ENCODE data around the gene ZP4.

The ZP4 gene

DNA sequence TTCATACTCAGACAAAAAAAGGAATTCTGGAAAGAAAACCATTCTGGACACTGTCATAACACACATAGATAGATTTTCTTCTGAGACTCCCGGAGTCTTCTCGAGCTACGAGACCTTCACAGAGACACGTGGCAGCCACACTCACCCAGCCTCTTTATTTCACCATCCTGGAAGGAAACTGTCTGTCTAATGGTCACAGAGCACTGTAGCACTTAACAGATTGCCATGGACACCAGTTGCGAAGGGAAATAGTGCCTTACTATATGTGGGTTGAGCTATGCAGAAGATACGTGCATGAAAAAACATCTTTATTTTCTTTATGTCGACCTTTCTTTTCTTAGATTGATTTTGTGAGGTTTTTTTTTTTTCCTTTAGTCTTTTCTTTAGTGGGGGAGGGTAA is 57.9 kb downstream of the ZP4 start:
- no peak for DNase-seq
- Histone ChIP-seq H3K4me1 (ENCODE audit: low read length) (no peaks in the 10 kb centered on the region), H2AFZ (ENCODE audit: low read length) (no peak overlapping the region), H3K27me3 (replicated peaks; ENCODE audit: insufficient read depth, low read length) (no peaks in the 10 kb centered on the region), H3K4me3 (ENCODE audit: low read length) (no peak overlapping the region), H3F3A (ENCODE audit: insufficient read depth, low read length) (no peaks in the 10 kb centered on the region), H4K20me1 (ENCODE audit: insufficient read depth, low read length) (no peaks in the 10 kb centered on the region), H3K9me2 (replicated peaks; ENCODE audit: insufficient read depth, low read length) (no peaks in the 10 kb centered on the region), H3K27ac (ENCODE audit: low read length) (no peak overlapping the region), H3K79me2 (ENCODE audit: low read length) (no peaks in the 10 kb centered on the region), H3K9me3 (replicated peaks; ENCODE audit: insufficient read depth, low read length) (no peaks in the 10 kb centered on the region), H3K4me2 (ENCODE audit: low read depth, low read length) (no peak overlapping the region), H3K36me3 (replicated peaks; ENCODE audit: insufficient read depth, low read length) (no peaks in the 10 kb centered on the region), H3K9ac (ENCODE audit: low read length) (no peak overlapping the region)
- TF ChIP-seq, protein P1, sequence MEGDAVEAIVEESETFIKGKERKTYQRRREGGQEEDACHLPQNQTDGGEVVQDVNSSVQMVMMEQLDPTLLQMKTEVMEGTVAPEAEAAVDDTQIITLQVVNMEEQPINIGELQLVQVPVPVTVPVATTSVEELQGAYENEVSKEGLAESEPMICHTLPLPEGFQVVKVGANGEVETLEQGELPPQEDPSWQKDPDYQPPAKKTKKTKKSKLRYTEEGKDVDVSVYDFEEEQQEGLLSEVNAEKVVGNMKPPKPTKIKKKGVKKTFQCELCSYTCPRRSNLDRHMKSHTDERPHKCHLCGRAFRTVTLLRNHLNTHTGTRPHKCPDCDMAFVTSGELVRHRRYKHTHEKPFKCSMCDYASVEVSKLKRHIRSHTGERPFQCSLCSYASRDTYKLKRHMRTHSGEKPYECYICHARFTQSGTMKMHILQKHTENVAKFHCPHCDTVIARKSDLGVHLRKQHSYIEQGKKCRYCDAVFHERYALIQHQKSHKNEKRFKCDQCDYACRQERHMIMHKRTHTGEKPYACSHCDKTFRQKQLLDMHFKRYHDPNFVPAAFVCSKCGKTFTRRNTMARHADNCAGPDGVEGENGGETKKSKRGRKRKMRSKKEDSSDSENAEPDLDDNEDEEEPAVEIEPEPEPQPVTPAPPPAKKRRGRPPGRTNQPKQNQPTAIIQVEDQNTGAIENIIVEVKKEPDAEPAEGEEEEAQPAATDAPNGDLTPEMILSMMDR (IDR thresholded peaks at IDR 0.05; ENCODE audit: low read length), result no peak
- TF ChIP-seq EZH2 (optimal IDR thresholded peaks at IDR 0.05; ENCODE audit: low read depth, low read length) (no peak), EZH2phosphoT487 (IDR thresholded peaks at IDR 0.05; ENCODE audit: low read length) (no peak)

All from MM.1S (cell line).